Muscle layer of colon (tissue), 2 donors: ENCODE data around the gene TTC6.

Experiments
- H3K27ac ChIP-seq: one replicate; pipeline ENCODE4 v1.7.0; 2013; ENCODE audit warnings: low read depth, mild to moderate bottlenecking, low read length, moderate library complexity
- H3K27me3 ChIP-seq, 2 donors: one replicate each; pipeline ENCODE4 v1.7.0; 2013; ENCODE audit warnings: low read length in 2 of 2, mild to moderate bottlenecking in 2 of 2; ENCODE audit not compliant: insufficient read depth in 2 of 2, control insufficient read depth in 1 of 2
- H3K36me3 ChIP-seq: one replicate; pipeline ENCODE4 v1.7.0; 2013; ENCODE audit warnings: mild to moderate bottlenecking, low read length; ENCODE audit not compliant: insufficient read depth
- H3K4me1 ChIP-seq: one replicate; pipeline ENCODE4 v1.7.0; 2013; ENCODE audit warnings: mild to moderate bottlenecking, low read length; ENCODE audit not compliant: insufficient read depth
- H3K4me3 ChIP-seq, 2 donors: one replicate each; pipeline ENCODE4 v1.7.0; 2013; ENCODE audit warnings: low read length in 2 of 2, low read depth in 1 of 2, mild to moderate bottlenecking in 1 of 2, moderate library complexity in 1 of 2
- H3K9ac ChIP-seq: one replicate; pipeline ENCODE4 v1.7.0; 2013; ENCODE audit warnings: low read length
- H3K9me3 ChIP-seq: one replicate; pipeline ENCODE4 v1.7.0; 2013; ENCODE audit warnings: mild to moderate bottlenecking, low read length
- donor health status: abdominal sarcoma.
- donor health status: Adenocarcinoma of cecum.

Gene TTC6

DNA sequence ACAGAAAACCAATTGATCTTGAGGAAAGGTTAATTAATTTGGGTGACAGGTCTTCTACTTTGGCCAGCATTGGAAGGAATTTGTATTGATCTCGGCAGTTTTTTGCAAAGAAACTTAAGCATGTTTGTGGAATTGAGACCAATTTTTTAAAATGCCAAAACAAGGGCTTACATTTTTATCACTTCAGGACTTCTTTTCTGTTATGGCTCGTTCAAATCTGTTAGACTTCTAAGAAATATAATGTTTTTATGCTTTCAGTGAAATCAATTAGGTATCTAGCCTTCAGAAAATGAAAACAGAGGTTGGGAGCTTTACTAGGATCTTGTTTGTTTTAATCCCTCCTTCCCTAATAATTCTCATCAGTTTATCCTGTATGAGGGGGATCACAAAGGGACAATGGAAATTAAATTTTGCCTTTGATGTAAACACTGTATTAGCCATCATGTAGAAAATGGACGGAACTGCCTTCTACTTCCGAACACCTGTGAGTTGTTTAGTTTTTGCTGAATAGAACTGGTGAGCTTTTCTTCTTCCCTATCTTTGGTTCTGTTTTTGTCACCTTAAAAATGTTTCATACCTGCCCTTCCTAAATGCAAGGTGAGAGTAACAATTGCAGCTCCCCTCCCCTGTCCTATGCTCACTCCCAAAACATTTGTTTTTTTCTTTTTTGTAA, 8.2 kb upstream of the TTC6 start:
- Histone ChIP-seq H3K27me3 (peaks cover 82 to 93% of the 10 kb centered on the region in 2 donors), H3K9me3 (peaks cover 7% of the 10 kb centered on the region), H3K9ac (no peak overlapping the region), H3K36me3 (no peaks in the 10 kb centered on the region), H3K4me3 (no peak overlapping the region), H3K4me1 (peaks cover 7% of the 10 kb centered on the region), H3K27ac (no peak overlapping the region)

DNA sequence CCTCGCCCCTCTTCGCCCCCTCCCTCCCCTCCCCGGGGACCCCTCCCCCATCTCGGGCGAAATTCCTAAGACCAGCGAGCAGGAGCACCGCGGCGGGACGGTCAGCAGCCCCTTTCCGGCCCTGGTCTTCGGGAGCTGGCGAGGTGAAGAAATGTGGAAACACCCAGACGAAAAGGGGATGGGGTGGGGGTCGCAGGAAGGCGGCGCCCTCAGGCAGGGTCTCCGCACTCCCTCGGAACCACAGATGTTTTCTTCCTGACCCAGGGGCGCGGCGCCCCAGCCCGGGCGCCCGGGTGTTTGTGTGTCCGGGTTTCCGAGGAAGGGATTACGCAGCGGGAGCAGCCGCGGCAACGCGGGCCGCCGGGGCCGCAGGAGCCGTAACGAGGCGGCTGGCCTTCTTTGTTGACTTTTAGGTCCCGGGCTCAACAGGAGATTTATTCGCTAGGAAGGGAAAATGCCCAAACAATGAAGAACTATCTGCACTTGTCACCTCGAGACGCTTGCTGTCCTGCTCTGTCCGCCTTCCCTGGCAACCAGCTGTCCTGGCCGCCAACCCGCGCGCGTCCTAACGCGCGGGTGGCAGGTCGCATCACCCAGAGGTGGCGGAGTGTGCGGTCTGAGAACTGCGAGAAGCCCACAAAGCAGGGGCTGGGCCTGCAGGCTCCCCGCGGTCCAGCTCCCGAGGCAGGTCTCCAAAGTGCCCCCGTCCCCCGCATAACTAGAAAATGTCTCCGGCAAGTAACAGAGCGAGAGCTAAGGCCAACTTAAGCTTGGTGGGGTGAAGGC, 7.4 kb upstream of the TTC6 start:
- H3K27ac ChIP-seq, result no peak overlapping the region
- H3K9me3 ChIP-seq, result peaks cover 7% of the 10 kb centered on the region
- peaks cover 7% of the 10 kb centered on the region for H3K4me1 ChIP-seq
- H3K4me3 ChIP-seq, result no peak overlapping the region
- H3K36me3 ChIP-seq, result no peaks in the 10 kb centered on the region
- no peak overlapping the region for H3K9ac ChIP-seq
- peaks cover 90 to 96% of the 10 kb centered on the region in 2 donors for H3K27me3 ChIP-seq

- Histone ChIP-seq H3K9ac (no peak overlapping the region), H3K36me3 (no peaks in the 10 kb centered on the region), H3K9me3 (peaks cover 7% of the 10 kb centered on the region), H3K4me3 (no peak overlapping the region), H3K27ac (no peak overlapping the region), H3K27me3 (peaks cover 90 to 96% of the 10 kb centered on the region in 2 donors), H3K4me1 (peaks cover 7% of the 10 kb centered on the region)
Observed at GRCh38 chr14:37588667-37588955, 6.8 kb upstream of the TTC6 start.

DNA sequence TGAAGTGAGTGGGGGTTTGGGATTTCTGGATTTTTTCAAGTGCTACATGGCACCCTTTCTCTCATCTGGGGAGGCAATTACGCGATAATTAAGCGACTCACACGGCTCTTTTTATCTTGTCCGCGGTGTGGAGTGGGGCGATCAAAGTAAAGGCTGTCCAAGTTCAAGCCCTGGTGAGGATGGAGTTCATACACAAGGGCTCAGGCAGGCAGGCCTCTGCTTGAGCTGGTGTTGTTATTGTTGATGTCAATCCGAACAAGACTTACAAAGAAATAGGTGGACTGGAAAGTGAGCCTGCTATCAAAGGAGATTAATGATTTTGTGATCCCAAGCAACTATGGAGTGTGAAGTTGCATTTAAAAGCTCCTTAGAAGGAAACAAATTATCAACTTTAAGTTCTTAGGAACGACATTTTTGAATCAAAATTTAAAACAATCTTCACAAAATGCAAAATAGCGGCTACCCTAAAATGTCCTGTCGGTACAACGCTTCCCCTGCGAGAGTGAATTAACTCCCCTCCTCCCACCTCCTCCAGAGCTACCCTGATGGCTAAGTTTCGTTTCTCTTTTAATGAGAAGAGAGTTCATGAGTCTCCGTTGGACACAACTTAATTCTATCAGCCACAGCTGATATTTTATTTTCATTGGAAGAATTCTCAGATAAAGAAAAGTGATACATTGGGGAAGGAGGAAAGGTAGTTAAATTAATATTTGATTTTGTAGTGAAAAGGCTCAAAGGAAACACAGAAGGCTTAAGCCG, 6.3 kb upstream of the TTC6 start:
- no peak overlapping the region for H3K4me3 ChIP-seq

GRCh38 chr14:37589715-37590427, 5.6 kb upstream of the TTC6 start:
- Histone ChIP-seq H3K4me3 (no peak overlapping the region), H3K27me3 (peaks cover 86 to 94% of the 10 kb centered on the region in 2 donors), H3K9ac (no peak overlapping the region)

More for the DNA sequence above, 6.3 kb upstream of the TTC6 start:
- Histone ChIP-seq H3K9me3 (peaks cover 7% of the 10 kb centered on the region), H3K4me1 (peaks cover 7% of the 10 kb centered on the region), H3K36me3 (no peaks in the 10 kb centered on the region), H3K27me3 (peaks cover 90 to 96% of the 10 kb centered on the region in 2 donors), H3K27ac (no peak overlapping the region), H3K9ac (no peak overlapping the region)

DNA sequence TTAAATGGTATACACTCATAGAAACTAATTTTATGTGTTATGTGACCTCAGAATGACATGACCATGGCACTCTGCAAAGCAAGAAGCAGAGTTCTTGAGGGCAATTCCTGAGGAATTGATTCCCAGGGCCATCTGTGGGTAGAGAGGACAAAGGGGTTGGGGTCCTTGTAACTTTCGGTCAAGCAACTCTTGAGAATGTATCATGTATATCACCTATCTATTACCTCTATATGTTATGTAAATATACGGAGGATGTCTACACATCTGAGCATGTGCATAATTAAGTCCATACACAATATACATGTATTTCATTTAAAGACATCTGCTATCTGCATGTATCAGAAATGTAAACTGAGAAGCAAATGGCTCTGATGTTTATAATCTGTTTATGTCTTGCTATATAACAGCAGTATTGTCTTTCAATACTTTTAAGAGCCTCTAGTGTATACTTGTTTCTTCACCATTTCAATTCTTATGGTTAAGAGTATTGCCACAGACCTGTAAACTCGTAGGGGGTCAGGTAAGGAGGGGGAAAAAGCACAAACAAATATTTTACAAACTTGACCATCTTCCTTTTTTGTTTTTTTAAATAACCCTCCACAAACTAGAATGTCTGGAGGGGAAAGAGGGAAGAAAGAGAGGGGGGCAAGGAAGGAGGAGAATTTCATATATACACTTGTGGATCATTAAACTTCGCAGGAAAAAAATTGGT, 4.8 kb upstream of the TTC6 start:
- peaks cover 80 to 93% of the 10 kb centered on the region in 2 donors for H3K27me3 ChIP-seq

More at GRCh38 chr14:37589715-37590427, 5.6 kb upstream of the TTC6 start:
- Histone ChIP-seq H3K9me3 (peaks cover 7% of the 10 kb centered on the region), H3K4me1 (peaks cover 7% of the 10 kb centered on the region), H3K36me3 (no peaks in the 10 kb centered on the region), H3K27ac (no peak overlapping the region)

DNA sequence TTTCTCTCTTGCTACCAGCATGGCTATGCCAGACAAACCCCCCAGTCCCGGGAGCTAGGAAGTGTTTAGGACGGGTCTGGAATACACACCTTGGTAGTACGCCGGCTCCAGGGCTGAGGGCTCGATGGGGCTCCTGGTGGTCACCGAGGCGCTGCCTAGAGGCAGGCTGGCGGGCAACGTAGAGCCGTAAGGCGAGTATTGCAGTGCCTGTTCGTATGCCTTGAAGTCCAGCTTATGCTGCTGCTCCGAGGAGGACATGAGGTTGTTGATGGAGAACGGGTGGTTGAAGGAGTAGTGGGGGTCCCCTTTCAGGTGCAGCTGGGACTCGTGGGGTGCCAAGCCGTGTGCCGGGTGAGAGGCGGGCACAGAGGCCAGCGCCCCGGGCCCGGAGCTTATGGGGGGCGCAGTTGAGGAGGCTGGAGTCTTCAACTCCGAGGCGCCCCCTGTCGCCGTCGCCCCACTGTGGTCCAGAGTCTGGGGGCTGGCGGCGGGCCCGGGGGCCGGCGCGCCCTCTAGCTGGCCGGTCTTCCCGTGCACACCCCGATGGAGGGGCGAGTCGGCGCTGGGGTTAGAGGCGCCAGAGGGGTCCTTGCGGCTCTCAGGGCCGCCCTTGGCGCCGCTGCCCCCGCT, 4.0 kb upstream of the TTC6 start:
- Histone ChIP-seq H3K4me1 (peaks cover 14% of the 10 kb centered on the region), H3K9ac (no peak overlapping the region), H3K27me3 (peaks cover 81 to 93% of the 10 kb centered on the region in 2 donors), H3K27ac (no peak overlapping the region), H3K9me3 (peaks cover 7% of the 10 kb centered on the region), H3K4me3 (no peak overlapping the region), H3K36me3 (no peaks in the 10 kb centered on the region)

More for the DNA sequence above, 4.8 kb upstream of the TTC6 start:
- Histone ChIP-seq H3K4me1 (peaks cover 8% of the 10 kb centered on the region), H3K27ac (no peak overlapping the region), H3K36me3 (no peaks in the 10 kb centered on the region), H3K9ac (no peak overlapping the region), H3K9me3 (peaks cover 7% of the 10 kb centered on the region), H3K4me3 (no peak overlapping the region)

GRCh38 chr14:37591941-37592481, 3.4 kb upstream of the TTC6 start:
- H3K9me3 ChIP-seq, result peaks cover 5% of the 10 kb centered on the region
- no peak overlapping the region for H3K4me3 ChIP-seq
- peaks cover 83 to 93% of the 10 kb centered on the region in 2 donors for H3K27me3 ChIP-seq
- H3K9ac ChIP-seq, result no peak overlapping the region
- H3K27ac ChIP-seq, result no peak overlapping the region
- H3K4me1 ChIP-seq, result peaks cover 14% of the 10 kb centered on the region
- no peaks in the 10 kb centered on the region for H3K36me3 ChIP-seq

DNA sequence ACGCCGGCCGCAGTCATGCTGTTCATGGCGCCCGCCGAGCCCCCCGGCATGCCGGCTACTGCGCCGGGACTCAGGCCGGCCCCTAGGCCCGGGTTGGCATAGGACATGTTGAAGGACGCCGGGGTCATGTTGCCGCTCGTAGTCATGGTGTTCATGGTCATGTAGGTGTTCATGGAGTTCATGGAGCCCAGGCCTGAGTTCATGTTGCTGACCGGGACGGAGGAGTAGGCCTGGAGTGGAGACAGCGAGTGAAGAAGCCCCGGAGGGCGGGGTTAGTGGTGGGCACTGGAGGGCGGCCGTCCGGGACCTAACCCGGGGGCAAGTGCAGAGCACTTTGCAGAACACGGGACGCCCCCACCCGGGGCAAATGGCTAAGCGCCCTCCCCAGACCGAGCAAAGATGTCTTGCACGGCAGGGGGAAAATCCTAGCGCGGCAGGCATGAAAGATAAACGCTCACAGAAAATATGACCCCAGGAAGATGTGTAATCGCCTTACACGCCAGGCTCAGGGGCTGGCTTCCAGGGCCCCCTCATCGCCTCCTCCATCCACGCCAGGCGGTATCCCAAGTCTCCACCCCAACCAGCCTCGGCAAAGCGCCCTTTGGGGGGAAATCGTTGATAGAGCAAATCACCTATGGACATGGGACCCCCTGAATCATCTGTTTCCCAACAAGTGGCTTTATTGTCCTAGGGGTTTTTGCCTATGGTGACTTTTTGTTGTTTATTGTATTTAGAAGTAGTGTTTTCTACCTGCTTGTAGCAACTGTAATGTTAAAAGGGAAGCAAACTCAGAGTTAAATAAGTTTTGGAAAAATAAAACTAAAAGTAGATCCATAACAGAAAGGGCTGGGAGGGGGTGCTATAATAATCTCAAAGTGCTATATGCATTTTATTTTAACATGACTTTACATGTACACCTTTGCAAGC, 2.7 kb upstream of the TTC6 start:
- Histone ChIP-seq H3K4me1 (peaks cover 10% of the 10 kb centered on the region), H3K36me3 (no peaks in the 10 kb centered on the region), H3K4me3 (no peak overlapping the region), H3K9ac (no peak overlapping the region), H3K27ac (no peak overlapping the region), H3K9me3 (no peaks in the 10 kb centered on the region), H3K27me3 (peaks cover 83 to 93% of the 10 kb centered on the region in 2 donors)
